ENCODE results near the gene CDKN1A. TPM values are rescaled to one million over a fixed set of nuclear protein-coding genes. Genes with fewer than 3 reads are reported as not detected.

Gene CDKN1A
- total and polyA plus RNA-seq, 9 of the 15 experiments (the other 6 are each of a cell fraction or from before 2014, with no cell fraction given): 0.25 to 8.1 (median 5.1) TPM

- TF ChIP-seq MITF (IDR thresholded peaks at IDR 0.05) (no peak), DEAF1 (CRISPR knock-in tag; IDR thresholded peaks at IDR 0.05) (peak; percentile 85), ATF2 (CRISPR knock-in tag; IDR thresholded peaks at IDR 0.05) (no peak), FOXA3 (CRISPR knock-in tag; conservative IDR thresholded peaks at IDR 0.05 in 1 of 2, IDR thresholded peaks at IDR 0.05 in 1 of 2) (no peak), BCLAF1 (IDR thresholded peaks at IDR 0.05; ENCODE audit: borderline replicate concordance in 1 of 2, control insufficient read depth in 1 of 2, low read depth in 2 of 2, low read length in 1 of 2) (no peak), REST (IDR thresholded peaks at IDR 0.05; ENCODE audit: borderline replicate concordance) (peak; percentile 81), REST (CRISPR knock-in tag; IDR thresholded peaks at IDR 0.05; ENCODE audit: low read depth) (no peak)
Measured at GRCh38 chr6:36724514-36725390, 46.2 kb downstream of the CDKN1A start (continued).

Measured in K562 (cell line).